GM13976 (cell line): ENCODE results near the gene MYBPC1.

Experiments
- DNase-seq: peaks from one replicate; pipeline ENCODE4 v3.0.0; 2012; ENCODE audit warnings: low spot score
- CTCF ChIP-seq: IDR thresholded peaks from 2 replicates; pipeline ENCODE4 v1.5.1; 2012; ENCODE audit warnings: borderline replicate concordance, mild to moderate bottlenecking; ENCODE audit not compliant: insufficient read depth; ENCODE audit errors: extremely low read depth, missing control alignments, control extremely low read depth
- in situ Hi-C: fragments of 300-500 bp; cut with MboI; formaldehyde crosslinking; loops from one replicate; pipeline ENCODE4 v1.12.0; 2022; ENCODE audit warnings: low sequenced_read_pairs, mixed read lengths, inconsistent platforms; ENCODE audit not compliant: unreplicated experiment

MYBPC1 gene

DNA sequence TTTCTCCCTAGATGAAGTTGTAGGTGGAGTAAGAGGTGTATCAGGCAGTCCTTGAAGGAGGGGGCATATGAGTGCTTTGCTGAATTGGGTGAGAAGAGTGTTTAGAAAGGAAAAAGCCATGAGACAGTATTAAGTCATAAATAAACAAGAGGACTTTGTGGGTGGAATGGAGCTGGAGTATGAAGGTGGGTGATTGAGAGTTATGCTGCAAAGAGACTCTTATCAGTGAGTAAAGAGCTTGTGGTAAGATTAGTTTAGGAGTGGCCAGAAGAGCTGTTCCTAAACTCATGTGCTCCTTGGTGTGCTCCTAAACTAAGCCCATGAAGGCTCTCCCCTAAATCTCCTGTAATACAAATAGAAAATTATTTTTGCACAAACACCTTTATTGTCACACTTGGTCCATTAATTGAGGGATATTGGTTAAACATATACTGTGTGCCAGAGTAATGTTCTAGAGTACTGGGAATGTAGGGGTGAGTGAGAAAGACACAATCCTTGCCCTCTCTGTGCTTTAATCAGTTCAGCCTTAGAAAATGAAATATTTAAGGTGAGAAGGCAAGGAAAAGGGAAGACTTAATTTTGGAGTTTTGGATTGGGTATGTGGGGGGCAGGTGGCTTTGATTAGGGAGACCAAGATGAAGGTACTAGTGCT lies 112.5 kb downstream of the MYBPC1 start:
- no peak for DNase-seq
- in situ Hi-C loops, result no loop called here

GRCh38 chr12:101710288-101710687 lies 115.5 kb downstream of the MYBPC1 start:
- no peak for TF ChIP-seq CTCF
- no peak for DNase-seq
- in situ Hi-C loops, result no loop called here

More for the DNA sequence above, 112.5 kb downstream of the MYBPC1 start:
- no peak for TF ChIP-seq CTCF

GRCh38 chr12:101713059-101713682 lies 118.4 kb downstream of the MYBPC1 start:
- in situ Hi-C loops, result no loop called here
- no peak for DNase-seq
- no peak for TF ChIP-seq CTCF

- in situ Hi-C loops, result no loop called here
- DNase-seq, result no peak
- no peak for TF ChIP-seq CTCF
Observed at GRCh38 chr12:101713930-101714329, 119.2 kb downstream of the MYBPC1 start.

DNA sequence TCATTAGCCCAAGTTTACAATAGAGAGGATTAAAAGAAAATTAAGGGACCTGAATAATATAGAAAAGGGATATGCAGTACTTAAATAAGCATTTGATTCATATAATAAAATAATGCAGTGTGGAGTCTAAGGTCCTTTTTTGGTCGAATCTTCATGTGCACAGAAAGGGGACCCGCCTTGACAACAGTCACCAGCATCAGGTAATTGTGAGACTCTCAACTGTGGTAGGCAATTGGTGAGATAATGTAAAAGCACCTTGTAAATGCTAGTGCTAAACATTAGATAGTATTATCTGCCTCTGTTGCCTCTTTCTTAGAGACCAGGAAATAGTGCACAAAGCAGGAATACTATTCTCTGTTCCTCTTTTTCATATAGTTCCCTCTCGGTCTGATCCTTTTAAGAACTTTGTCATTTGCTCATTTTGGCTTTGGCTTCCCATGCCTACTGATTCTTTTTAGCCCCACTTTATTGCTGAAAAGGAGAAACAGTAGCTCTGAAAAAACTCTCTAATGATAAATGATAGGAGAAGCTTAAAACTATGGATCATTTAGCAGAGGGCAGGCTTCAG lies 120.2 kb downstream of the MYBPC1 start:
- in situ Hi-C loops, result no loop called here
- TF ChIP-seq CTCF, result no peak
- no peak for DNase-seq

DNA sequence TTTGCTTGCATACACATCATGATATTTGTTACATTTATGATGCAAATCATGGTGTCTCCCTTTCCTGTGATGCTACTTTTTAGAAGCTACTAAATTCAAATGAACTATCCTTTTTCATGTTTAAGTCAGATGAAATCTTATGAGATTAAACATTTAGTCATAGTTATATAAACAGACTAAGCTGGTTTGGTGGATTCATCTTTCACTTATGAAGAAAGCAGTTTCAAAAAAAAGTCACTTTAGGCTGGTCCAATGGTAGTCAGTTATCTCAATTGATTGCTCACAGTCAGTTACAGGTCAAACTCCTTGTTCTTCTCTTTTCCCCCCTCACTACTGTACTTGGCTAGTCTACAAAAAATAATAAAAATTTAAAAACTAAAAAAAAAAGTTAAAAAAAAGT lies 124.8 kb downstream of the MYBPC1 start:
- no peak for DNase-seq
- in situ Hi-C loops, result no loop called here
- no peak for TF ChIP-seq CTCF
